ENCODE data around the gene CDH23.

CDH23 gene

GRCh38 chr10:71818674-71819260 lies 422.0 kb downstream of the CDH23 start:
- H3K36me3 ChIP-seq (ENCODE audit: insufficient read depth, insufficient read length, low read length): peaks cover 92% of the 10 kb centered on the region
- H3K9ac ChIP-seq (ENCODE audit: insufficient read length, low read depth): no peak overlapping the region
- no peaks in the 10 kb centered on the region for H3K9me3 ChIP-seq (ENCODE audit: insufficient read depth, low read length)
- no peaks in the 10 kb centered on the region for H3K27me3 ChIP-seq (ENCODE audit: insufficient read depth, insufficient read length)
- no peaks in the 10 kb centered on the region for H3K4me1 ChIP-seq (ENCODE audit: insufficient read depth, insufficient read length)
- DNase-seq (ENCODE audit: low read depth, low spot score): no peak
- H3K4me3 ChIP-seq (ENCODE audit: insufficient read length, low read depth): no peak overlapping the region
- TF ChIP-seq YY1 (IDR thresholded peaks at IDR 0.05; ENCODE audit: insufficient read depth, insufficient read length) (no peak), ZNF274 (IDR thresholded peaks at IDR 0.05; ENCODE audit: low read depth, low read length) (no peak), SUZ12 (IDR thresholded peaks at IDR 0.05; ENCODE audit: extremely low read depth, insufficient read depth, insufficient read length) (no peak)

- DNase-seq (ENCODE audit: low read depth, low spot score): no peak
- Histone ChIP-seq H3K4me1 (ENCODE audit: insufficient read depth, insufficient read length) (no peaks in the 10 kb centered on the region), H3K4me3 (ENCODE audit: insufficient read length, low read depth) (no peak overlapping the region), H3K9me3 (ENCODE audit: insufficient read depth, low read length) (no peaks in the 10 kb centered on the region), H3K27me3 (ENCODE audit: insufficient read depth, insufficient read length) (no peaks in the 10 kb centered on the region), H3K36me3 (ENCODE audit: insufficient read depth, insufficient read length, low read length) (peaks cover 96% of the 10 kb centered on the region), H3K9ac (ENCODE audit: insufficient read length, low read depth) (no peak overlapping the region)
- no peak for TF ChIP-seq ZNF274 (IDR thresholded peaks at IDR 0.05; ENCODE audit: low read depth, low read length)
- TF ChIP-seq SUZ12 (IDR thresholded peaks at IDR 0.05; ENCODE audit: extremely low read depth, insufficient read depth, insufficient read length): no peak
- no peak for TF ChIP-seq YY1 (IDR thresholded peaks at IDR 0.05; ENCODE audit: insufficient read depth, insufficient read length)
These were observed 422.7 kb downstream of the CDH23 start for GRCh38 chr10:71819441-71819861.

- no peak for DNase-seq (ENCODE audit: low read depth, low spot score)
- Histone ChIP-seq H3K36me3 (ENCODE audit: insufficient read depth, insufficient read length, low read length) (peaks cover 97% of the 10 kb centered on the region), H3K4me1 (ENCODE audit: insufficient read depth, insufficient read length) (no peaks in the 10 kb centered on the region), H3K27me3 (ENCODE audit: insufficient read depth, insufficient read length) (no peaks in the 10 kb centered on the region), H3K9me3 (ENCODE audit: insufficient read depth, low read length) (no peaks in the 10 kb centered on the region), H3K9ac (ENCODE audit: insufficient read length, low read depth) (no peak overlapping the region), H3K4me3 (ENCODE audit: insufficient read length, low read depth) (no peak overlapping the region)
- TF ChIP-seq SUZ12 (IDR thresholded peaks at IDR 0.05; ENCODE audit: extremely low read depth, insufficient read depth, insufficient read length) (no peak), YY1 (IDR thresholded peaks at IDR 0.05; ENCODE audit: insufficient read depth, insufficient read length) (no peak), ZNF274 (IDR thresholded peaks at IDR 0.05; ENCODE audit: low read depth, low read length) (no peak)
These were observed 423.3 kb downstream of the CDH23 start for GRCh38 chr10:71819985-71820384.

- no peak for DNase-seq (ENCODE audit: low read depth, low spot score)
- Histone ChIP-seq H3K36me3 (ENCODE audit: insufficient read depth, insufficient read length, low read length) (peaks cover 97% of the 10 kb centered on the region), H3K4me3 (ENCODE audit: insufficient read length, low read depth) (no peak overlapping the region), H3K9ac (ENCODE audit: insufficient read length, low read depth) (no peak overlapping the region), H3K9me3 (ENCODE audit: insufficient read depth, low read length) (no peaks in the 10 kb centered on the region), H3K4me1 (ENCODE audit: insufficient read depth, insufficient read length) (no peaks in the 10 kb centered on the region), H3K27me3 (ENCODE audit: insufficient read depth, insufficient read length) (no peaks in the 10 kb centered on the region)
- TF ChIP-seq YY1 (IDR thresholded peaks at IDR 0.05; ENCODE audit: insufficient read depth, insufficient read length) (no peak), SUZ12 (IDR thresholded peaks at IDR 0.05; ENCODE audit: extremely low read depth, insufficient read depth, insufficient read length) (no peak), ZNF274 (IDR thresholded peaks at IDR 0.05; ENCODE audit: low read depth, low read length) (no peak)
These were observed 424.2 kb downstream of the CDH23 start for GRCh38 chr10:71820966-71821365.

GRCh38 chr10:71821909-71822763 lies 425.4 kb downstream of the CDH23 start:
- Histone ChIP-seq H3K36me3 (ENCODE audit: insufficient read depth, insufficient read length, low read length) (peaks cover 95% of the 10 kb centered on the region), H3K4me3 (ENCODE audit: insufficient read length, low read depth) (no peak overlapping the region), H3K4me1 (ENCODE audit: insufficient read depth, insufficient read length) (no peaks in the 10 kb centered on the region), H3K27me3 (ENCODE audit: insufficient read depth, insufficient read length) (no peaks in the 10 kb centered on the region), H3K9ac (ENCODE audit: insufficient read length, low read depth) (no peak overlapping the region), H3K9me3 (ENCODE audit: insufficient read depth, low read length) (no peaks in the 10 kb centered on the region)
- TF ChIP-seq SUZ12 (IDR thresholded peaks at IDR 0.05; ENCODE audit: extremely low read depth, insufficient read depth, insufficient read length) (no peak), ZNF274 (IDR thresholded peaks at IDR 0.05; ENCODE audit: low read depth, low read length) (no peak), YY1 (IDR thresholded peaks at IDR 0.05; ENCODE audit: insufficient read depth, insufficient read length) (no peak)
- no peak for DNase-seq (ENCODE audit: low read depth, low spot score)

- TF ChIP-seq YY1 (IDR thresholded peaks at IDR 0.05; ENCODE audit: insufficient read depth, insufficient read length) (no peak), ZNF274 (IDR thresholded peaks at IDR 0.05; ENCODE audit: low read depth, low read length) (no peak), SUZ12 (IDR thresholded peaks at IDR 0.05; ENCODE audit: extremely low read depth, insufficient read depth, insufficient read length) (no peak)
- H3K4me3 ChIP-seq (ENCODE audit: insufficient read length, low read depth): no peak overlapping the region
- H3K36me3 ChIP-seq (ENCODE audit: insufficient read depth, insufficient read length, low read length): peaks cover 92% of the 10 kb centered on the region
- H3K9ac ChIP-seq (ENCODE audit: insufficient read length, low read depth): no peak overlapping the region
- no peaks in the 10 kb centered on the region for H3K4me1 ChIP-seq (ENCODE audit: insufficient read depth, insufficient read length)
- no peaks in the 10 kb centered on the region for H3K27me3 ChIP-seq (ENCODE audit: insufficient read depth, insufficient read length)
- no peak for DNase-seq (ENCODE audit: low read depth, low spot score)
- H3K9me3 ChIP-seq (ENCODE audit: insufficient read depth, low read length): no peaks in the 10 kb centered on the region
These were observed 426.6 kb downstream of the CDH23 start for GRCh38 chr10:71823356-71823755.

GRCh38 chr10:71824333-71824732 lies 427.6 kb downstream of the CDH23 start:
- no peak for TF ChIP-seq SUZ12 (IDR thresholded peaks at IDR 0.05; ENCODE audit: extremely low read depth, insufficient read depth, insufficient read length)
- no peak for TF ChIP-seq YY1 (IDR thresholded peaks at IDR 0.05; ENCODE audit: insufficient read depth, insufficient read length)
- TF ChIP-seq ZNF274 (IDR thresholded peaks at IDR 0.05; ENCODE audit: low read depth, low read length): no peak
- no peaks in the 10 kb centered on the region for H3K4me1 ChIP-seq (ENCODE audit: insufficient read depth, insufficient read length)
- H3K9me3 ChIP-seq (ENCODE audit: insufficient read depth, low read length): no peaks in the 10 kb centered on the region
- H3K27me3 ChIP-seq (ENCODE audit: insufficient read depth, insufficient read length): no peaks in the 10 kb centered on the region
- H3K9ac ChIP-seq (ENCODE audit: insufficient read length, low read depth): no peak overlapping the region
- DNase-seq (ENCODE audit: low read depth, low spot score): no peak
- no peak overlapping the region for H3K4me3 ChIP-seq (ENCODE audit: insufficient read length, low read depth)
- H3K36me3 ChIP-seq (ENCODE audit: insufficient read depth, insufficient read length, low read length): peaks cover 90% of the 10 kb centered on the region

Data from NT2/D1 (cell line).